SK-N-SH (cell line): Measurements from ENCODE around the gene STK32A. TPM values are rescaled to one million over a fixed set of nuclear protein-coding genes. Genes with fewer than 3 reads are reported as not detected.
A peak's percentile ranks its signal among the peaks of the same experiment; 100 is the strongest.

ENCODE experiments used
- CTCF ChIA-PET: fragments of 300-600, 350-600 bp; formaldehyde crosslinking; extraction: SDS; loops from one replicate; lab custom pipeline; 2021; lab: Yijun Ruan, JAX
- POLR2A ChIA-PET: fragments of 350-600 bp; sonication (Branson Sonifier 250); formaldehyde crosslinking; extraction: SDS; loops from one replicate; lab custom pipeline; 2020; ENCODE audit warnings: antibody characterized with exemption, inconsistent platforms; lab: Yijun Ruan, JAX
- DNase-seq: peaks from one replicate; pipeline ENCODE4 v3.0.0; 2012
- H2AFZ ChIP-seq: fragments of 200-600 bp; sonication (generic); 2 replicates; pipeline ENCODE4 v1.8.1; 2016; ENCODE audit warnings: antibody characterized with exemption, mild to moderate bottlenecking, low read depth
- H3F3A ChIP-seq: fragments of 200-600 bp; sonication (generic); replicated peaks from 2 replicates; pipeline ENCODE3; 2016; ENCODE audit warnings: antibody characterized with exemption, mild to moderate bottlenecking; ENCODE audit not compliant: insufficient read depth
- H3K27ac ChIP-seq, 2 experiments: fragments of 200-500 bp in 1 of 2; fragments of 200-600 bp in 1 of 2; sonication (Bioruptor generic) in 1 of 2; sonication (generic), shearing (Covaris generic) in 1 of 2; 2 replicates each; pipeline versions ENCODE4 v1.5.1 to v1.6.1; 2014 to 2016; ENCODE audit warnings: low read depth in 2 of 2, inconsistent platforms in 1 of 2, low read length in 1 of 2, mild to moderate bottlenecking in 1 of 2, mixed read lengths in 1 of 2
- H3K27me3 ChIP-seq: fragments of 200-600 bp; sonication (generic), shearing (Covaris generic); 2 replicates; pipeline ENCODE4 v1.6.1; 2016; ENCODE audit warnings: mixed run types; ENCODE audit not compliant: insufficient read depth
- H3K36me3 ChIP-seq, 2 experiments: fragments of 200-500 bp in 1 of 2; fragments of 200-600 bp in 1 of 2; sonication (Bioruptor generic) in 1 of 2; sonication (generic) in 1 of 2; replicated peaks in 1 of 2; 2 replicates each; pipeline versions ENCODE3 to v1.5.1; 2014 to 2016; ENCODE audit warnings: low read length in 1 of 2, mild to moderate bottlenecking in 1 of 2; ENCODE audit not compliant: insufficient read depth in 2 of 2, control insufficient read depth in 1 of 2
- H3K4me1 ChIP-seq, 2 experiments: fragments of 200-500 bp in 1 of 2; fragments of 200-600 bp in 1 of 2; sonication (Bioruptor generic) in 1 of 2; sonication (generic), shearing (Covaris generic) in 1 of 2; 2 replicates each; pipeline versions ENCODE4 v1.5.1 to v1.6.1; 2014 to 2016; ENCODE audit warnings: low read depth in 1 of 2, low read length in 1 of 2, mixed run types in 1 of 2; ENCODE audit not compliant: insufficient read depth in 2 of 2, control insufficient read depth in 1 of 2
- H3K4me2 ChIP-seq: fragments of 200-600 bp; sonication (generic), shearing (Covaris generic); 2 replicates; pipeline ENCODE4 v1.6.1; 2017; ENCODE audit warnings: mixed run types
- H3K4me3 ChIP-seq, 2 experiments: fragments of 200-500 bp in 1 of 2; fragments of 200-600 bp in 1 of 2; sonication (Bioruptor generic) in 1 of 2; sonication (generic), shearing (Covaris generic) in 1 of 2; 2 replicates each; pipeline versions ENCODE4 v1.5.1 to v1.8.1; 2014 to 2016; ENCODE audit warnings: low read depth in 2 of 2, inconsistent platforms in 1 of 2, low read length in 1 of 2, mild to moderate bottlenecking in 1 of 2, mixed read lengths in 1 of 2, moderate library complexity in 1 of 2
- H3K79me2 ChIP-seq: fragments of 200-600 bp; sonication (generic); 2 replicates; pipeline ENCODE4 v1.8.1; 2017; ENCODE audit warnings: mild to moderate bottlenecking; ENCODE audit not compliant: insufficient read depth
- H3K9ac ChIP-seq: fragments of 200-600 bp; sonication (generic); 2 replicates; pipeline ENCODE4 v1.6.1; 2017; ENCODE audit warnings: mixed run types
- H3K9me2 ChIP-seq: fragments of 200-600 bp; sonication (generic); 2 replicates; pipeline ENCODE4 v1.6.1; 2017; ENCODE audit warnings: mixed run types
- H3K9me3 ChIP-seq: fragments of 200-600 bp; sonication (generic); 2 replicates; pipeline ENCODE4 v1.6.1; 2017; ENCODE audit warnings: mixed run types, mild to moderate bottlenecking, moderate library complexity
- H4K20me1 ChIP-seq: fragments of 200-600 bp; sonication (generic); 2 replicates; pipeline ENCODE4 v1.6.1; 2017; ENCODE audit warnings: mild to moderate bottlenecking, mixed run types; ENCODE audit not compliant: insufficient read depth
- FOSL2 ChIP-seq: IDR thresholded peaks from 2 replicates; pipeline ENCODE4 v1.4.0; 2012; ENCODE audit warnings: low read depth, mild to moderate bottlenecking, moderate library complexity, borderline replicate concordance
- FOXM1 ChIP-seq: IDR thresholded peaks from 2 replicates; pipeline ENCODE4 v1.4.0; 2012; ENCODE audit warnings: low read depth, mild to moderate bottlenecking
- JUND ChIP-seq: IDR thresholded peaks from 2 replicates; pipeline ENCODE4 v1.4.0; 2012
- POLR2AphosphoS5 ChIP-seq: IDR thresholded peaks from 2 replicates; pipeline ENCODE4 v1.6.1; 2012; ENCODE audit warnings: low read depth, low read length
- SIN3A ChIP-seq: IDR thresholded peaks from 2 replicates; pipeline ENCODE4 v1.6.1; 2012; ENCODE audit warnings: low read depth, mild to moderate bottlenecking, low read length, moderate library complexity, borderline replicate concordance
- SMC3 ChIP-seq: IDR thresholded peaks from 2 replicates; pipeline ENCODE4 v1.6.1; 2012; ENCODE audit warnings: low read depth, low read length, improper control_type of control experiment
- TAF1 ChIP-seq: IDR thresholded peaks from 2 replicates; pipeline ENCODE4 v1.6.1; 2012; ENCODE audit warnings: low read depth, mild to moderate bottlenecking, low read length, moderate library complexity, borderline replicate concordance
- TCF12 ChIP-seq: IDR thresholded peaks from 2 replicates; pipeline ENCODE4 v1.4.0; 2012
- WGBS: methylation state at CpG from one replicate; pipeline ENCODE4 v1.1.6; 2017; ENCODE audit warnings: low lambda C conversion rate; 5-methylcytosine and 5-hydroxymethylcytosine counted together
- polyA plus RNA-seq, 3 experiments: library from polyadenylated mRNA; depleted of rRNA; stranded (reverse); fragments of >200 nt; gene quantifications; 2 replicates each; pipeline ENCODE4 v1.2.3, GENCODE V29; 2012
- TF ChIP-seq, protein P1 (sequence below): IDR thresholded peaks from 2 replicates; pipeline ENCODE4 v1.4.0; 2012; ENCODE audit warnings: low read depth, borderline replicate concordance
- TF ChIP-seq, protein P2 (sequence below): IDR thresholded peaks from 2 replicates; pipeline ENCODE4 v1.4.0; 2012; ENCODE audit warnings: low read depth, borderline replicate concordance
- TF ChIP-seq, protein P3 (sequence below): fragments of 150-350 bp; IDR thresholded peaks from 2 replicates; pipeline ENCODE4 v1.6.1; 2017; ENCODE audit warnings: antibody characterized with exemption, low read length, low read depth, borderline replicate concordance

Gene STK32A
- polyA plus RNA-seq, 1 of the 3 experiments (the other 2 are of a cell fraction) = 0.20 TPM

DNA sequence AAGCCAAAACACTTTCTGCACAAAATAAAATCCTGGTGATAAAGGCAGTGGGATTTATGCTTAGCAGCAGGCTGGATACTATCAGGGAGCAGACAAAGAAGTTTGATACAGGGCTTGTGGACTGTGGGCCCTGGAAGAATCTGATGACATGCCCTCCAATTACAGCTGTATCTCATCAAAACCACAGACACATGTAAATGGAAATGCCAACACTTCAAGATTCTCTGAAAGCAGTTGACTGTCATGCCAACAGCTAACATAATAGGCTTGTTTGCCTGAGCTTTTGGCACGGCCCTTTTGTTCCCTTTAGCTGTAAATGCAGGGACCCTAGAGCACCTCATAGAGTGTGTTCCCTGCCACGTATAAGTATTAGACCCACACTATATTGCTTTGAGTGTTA is 114.4 kb downstream of the STK32A start (continued):
- TF ChIP-seq, protein P1, sequence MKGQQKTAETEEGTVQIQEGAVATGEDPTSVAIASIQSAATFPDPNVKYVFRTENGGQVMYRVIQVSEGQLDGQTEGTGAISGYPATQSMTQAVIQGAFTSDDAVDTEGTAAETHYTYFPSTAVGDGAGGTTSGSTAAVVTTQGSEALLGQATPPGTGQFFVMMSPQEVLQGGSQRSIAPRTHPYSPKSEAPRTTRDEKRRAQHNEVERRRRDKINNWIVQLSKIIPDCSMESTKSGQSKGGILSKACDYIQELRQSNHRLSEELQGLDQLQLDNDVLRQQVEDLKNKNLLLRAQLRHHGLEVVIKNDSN = no peak
- no peak for TF ChIP-seq POLR2AphosphoS5

DNA sequence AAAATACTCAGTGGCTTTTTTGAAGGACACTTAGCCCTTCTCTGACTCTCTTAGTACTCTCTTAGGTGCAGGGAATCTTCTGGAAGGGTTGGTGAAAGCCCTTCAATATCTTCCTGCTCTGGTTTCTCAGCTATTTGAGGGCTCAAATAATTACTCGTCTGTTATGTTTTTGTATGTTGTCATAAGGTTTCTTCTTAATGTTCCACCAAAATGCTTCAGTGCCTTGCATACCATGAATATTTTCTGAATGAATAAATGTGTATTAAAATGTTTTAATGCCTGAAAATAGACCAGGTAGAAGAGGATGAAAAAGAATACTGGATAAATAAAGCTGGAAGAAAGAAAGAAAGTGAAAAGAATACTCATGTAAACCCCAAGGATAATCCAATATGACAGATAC is 124.3 kb downstream of the STK32A start:
- no peak overlapping the region for H3K4me3 ChIP-seq
- DNase-seq = no peak
- H3K4me1 ChIP-seq = 0 out of 4 replicates have a peak, but pooled peaks cover 0 to 8% of the 10 kb centered on the region in 2 experiments
- H3K9me3 ChIP-seq = no peaks in the 10 kb centered on the region
- no peak overlapping the region for H3K4me2 ChIP-seq
- H3K9me2 ChIP-seq = no peaks in the 10 kb centered on the region
- H3K79me2 ChIP-seq = no peaks in the 10 kb centered on the region
- H3F3A ChIP-seq = no peaks in the 10 kb centered on the region
- H3K36me3 ChIP-seq = no peaks in the 10 kb centered on the region
- H3K9ac ChIP-seq = no peak overlapping the region
- no peak overlapping the region for H2AFZ ChIP-seq
- ChIA-PET CTCF (interaction anchor here (0.7 to 1.2 kb wide), 3 partner anchors 10 to 143 kb away, joined by 3 read pairs; no protein-coding TSS in a partner anchor), POLR2A (no interaction called here)
- 0 out of 2 replicates have a peak, but pooled peaks have one; percentile 12 for TF ChIP-seq FOSL2
- no peak for TF ChIP-seq SIN3A
- TF ChIP-seq FOXM1 = no peak
- no peak for TF ChIP-seq TCF12
- TF ChIP-seq TAF1 = no peak
- no peak for TF ChIP-seq SMC3
- TF ChIP-seq, protein P2, sequence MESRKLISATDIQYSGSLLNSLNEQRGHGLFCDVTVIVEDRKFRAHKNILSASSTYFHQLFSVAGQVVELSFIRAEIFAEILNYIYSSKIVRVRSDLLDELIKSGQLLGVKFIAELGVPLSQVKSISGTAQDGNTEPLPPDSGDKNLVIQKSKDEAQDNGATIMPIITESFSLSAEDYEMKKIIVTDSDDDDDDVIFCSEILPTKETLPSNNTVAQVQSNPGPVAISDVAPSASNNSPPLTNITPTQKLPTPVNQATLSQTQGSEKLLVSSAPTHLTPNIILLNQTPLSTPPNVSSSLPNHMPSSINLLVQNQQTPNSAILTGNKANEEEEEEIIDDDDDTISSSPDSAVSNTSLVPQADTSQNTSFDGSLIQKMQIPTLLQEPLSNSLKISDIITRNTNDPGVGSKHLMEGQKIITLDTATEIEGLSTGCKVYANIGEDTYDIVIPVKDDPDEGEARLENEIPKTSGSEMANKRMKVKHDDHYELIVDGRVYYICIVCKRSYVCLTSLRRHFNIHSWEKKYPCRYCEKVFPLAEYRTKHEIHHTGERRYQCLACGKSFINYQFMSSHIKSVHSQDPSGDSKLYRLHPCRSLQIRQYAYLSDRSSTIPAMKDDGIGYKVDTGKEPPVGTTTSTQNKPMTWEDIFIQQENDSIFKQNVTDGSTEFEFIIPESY = no peak
- TF ChIP-seq JUND = no peak
- H4K20me1 ChIP-seq = no peaks in the 10 kb centered on the region
- H3K27me3 ChIP-seq = no peaks in the 10 kb centered on the region
- 45% methylated on average over 1 of the region's 1 CpG for WGBS
- H3K27ac ChIP-seq = no peak overlapping the region

DNA sequence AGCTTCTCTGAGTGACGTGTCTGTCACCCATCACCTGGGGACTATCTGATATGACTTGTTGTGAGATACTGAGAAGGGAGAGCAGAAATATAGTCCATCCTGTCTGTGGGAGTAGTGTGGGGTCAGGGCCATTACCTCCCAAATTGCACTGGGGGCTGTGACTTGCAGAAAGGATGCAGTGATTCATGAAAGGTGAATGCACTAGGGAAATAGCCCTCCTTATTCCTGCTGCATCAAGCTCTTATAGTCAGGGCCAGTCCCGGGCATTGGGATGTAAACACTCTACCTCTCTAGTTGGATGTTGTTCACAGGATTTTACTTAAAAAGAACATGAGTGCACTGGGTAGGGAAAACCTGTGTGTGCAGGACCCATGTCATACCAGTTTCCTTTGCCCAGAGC is 124.8 kb downstream of the STK32A start:
- Histone ChIP-seq H3K9me2 (no peaks in the 10 kb centered on the region), H3K27ac (no peak overlapping the region), H3K36me3 (no peaks in the 10 kb centered on the region), H3K4me2 (no peak overlapping the region), H2AFZ (no peak overlapping the region), H4K20me1 (no peaks in the 10 kb centered on the region), H3K27me3 (no peaks in the 10 kb centered on the region), H3K9ac (no peak overlapping the region), H3K4me1 (0 out of 4 replicates have a peak, but pooled peaks cover 0 to 8% of the 10 kb centered on the region in 2 experiments), H3K79me2 (no peaks in the 10 kb centered on the region), H3K9me3 (no peaks in the 10 kb centered on the region), H3F3A (no peaks in the 10 kb centered on the region)
- POLR2A ChIA-PET = no interaction called here
- CTCF ChIA-PET = interaction anchor here (1.1 to 1.2 kb wide), 2 partner anchors 10 to 135 kb away, joined by 3 read pairs; no protein-coding TSS in a partner anchor
- 75% methylated on average over 2 of the region's 2 CpGs for WGBS
- DNase-seq = no peak
- TF ChIP-seq, protein P3, sequence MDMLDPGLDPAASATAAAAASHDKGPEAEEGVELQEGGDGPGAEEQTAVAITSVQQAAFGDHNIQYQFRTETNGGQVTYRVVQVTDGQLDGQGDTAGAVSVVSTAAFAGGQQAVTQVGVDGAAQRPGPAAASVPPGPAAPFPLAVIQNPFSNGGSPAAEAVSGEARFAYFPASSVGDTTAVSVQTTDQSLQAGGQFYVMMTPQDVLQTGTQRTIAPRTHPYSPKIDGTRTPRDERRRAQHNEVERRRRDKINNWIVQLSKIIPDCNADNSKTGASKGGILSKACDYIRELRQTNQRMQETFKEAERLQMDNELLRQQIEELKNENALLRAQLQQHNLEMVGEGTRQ = no peak
- TF ChIP-seq, all 33 proteins: peak for 0
- no peak overlapping the region for H3K4me3 ChIP-seq
